ENCODE results near the gene SIAE.

Gene SIAE

GRCh38 chr11:124662106-124662505, 11.4 kb downstream of the SIAE start:
- DNase-seq: no peak

GRCh38 chr11:124661553-124661952, 12.0 kb downstream of the SIAE start:
- DNase-seq: no peak

- DNase-seq: no peak
These were observed 14.6 kb downstream of the SIAE start for GRCh38 chr11:124658986-124659385.

GRCh38 chr11:124658501-124658900, 15.0 kb downstream of the SIAE start:
- no peak for DNase-seq

- DNase-seq: no peak
These were observed 15.6 kb downstream of the SIAE start for GRCh38 chr11:124657904-124658303.

- DNase-seq: no peak
These were observed 16.5 kb downstream of the SIAE start for GRCh38 chr11:124656774-124657630.

- no peak for DNase-seq
These were observed 24.9 kb downstream of the SIAE start for GRCh38 chr11:124648610-124649009.

- no peak for DNase-seq
These were observed 27.4 kb downstream of the SIAE start for GRCh38 chr11:124646148-124646547.

GRCh38 chr11:124644426-124645280, 28.9 kb downstream of the SIAE start:
- DNase-seq: no peak

- no peak for DNase-seq
These were observed 29.7 kb downstream of the SIAE start for GRCh38 chr11:124643605-124644425.

- no peak for DNase-seq
These were observed 30.4 kb downstream of the SIAE start for GRCh38 chr11:124643042-124643604.

- DNase-seq: no peak
These were observed 30.9 kb downstream of the SIAE start for GRCh38 chr11:124642628-124643027.

- no peak for DNase-seq
These were observed 32.9 kb downstream of the SIAE start for GRCh38 chr11:124640666-124641065.

- DNase-seq: no peak
These were observed 34.4 kb downstream of the SIAE start for GRCh38 chr11:124639186-124639585.

GRCh38 chr11:124638500-124638899, 35.0 kb downstream of the SIAE start:
- DNase-seq: no peak

GRCh38 chr11:124635932-124636331, 37.6 kb downstream of the SIAE start:
- no peak for DNase-seq

- no peak for DNase-seq
These were observed 40.2 kb downstream of the SIAE start for GRCh38 chr11:124633355-124633754.

GRCh38 chr11:124629961-124630360, 43.6 kb downstream of the SIAE start:
- no peak for DNase-seq

- no peak for DNase-seq
These were observed 46.0 kb downstream of the SIAE start for GRCh38 chr11:124627546-124627945.

- DNase-seq: no peak
These were observed 47.9 kb downstream of the SIAE start for GRCh38 chr11:124625504-124626168.

GRCh38 chr11:124623861-124624525, 49.5 kb downstream of the SIAE start:
- no peak for DNase-seq
